ENCODE data around the gene TPM2.

DNA sequence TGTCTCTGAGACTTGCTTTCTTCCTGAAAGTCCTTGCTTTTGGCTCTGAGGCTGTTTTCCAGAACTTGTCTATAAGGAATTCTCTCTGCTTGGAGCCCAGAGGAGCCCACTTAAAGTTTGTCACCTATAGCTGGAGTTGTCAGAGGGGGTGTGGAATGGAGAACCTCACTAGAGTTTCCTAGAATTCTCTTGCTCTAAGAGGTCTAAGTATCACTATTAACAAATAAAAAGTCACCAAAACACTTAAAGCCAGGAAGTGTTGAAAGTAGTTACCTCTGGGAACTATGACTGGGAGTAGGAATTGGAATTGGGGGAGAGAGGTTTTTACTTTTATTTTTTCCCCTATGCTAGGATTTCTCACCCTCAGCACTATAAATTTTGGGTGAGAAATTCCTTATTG, 54.0 kb downstream of the TPM2 start:
- TF ChIP-seq TAF1 (IDR thresholded peaks at IDR 0.05; ENCODE audit: borderline replicate concordance, insufficient read depth, low read length), result no peak
- TF ChIP-seq SIN3A (IDR thresholded peaks at IDR 0.05; ENCODE audit: borderline replicate concordance, insufficient read depth, low read length), result no peak
- TF ChIP-seq, protein P1, sequence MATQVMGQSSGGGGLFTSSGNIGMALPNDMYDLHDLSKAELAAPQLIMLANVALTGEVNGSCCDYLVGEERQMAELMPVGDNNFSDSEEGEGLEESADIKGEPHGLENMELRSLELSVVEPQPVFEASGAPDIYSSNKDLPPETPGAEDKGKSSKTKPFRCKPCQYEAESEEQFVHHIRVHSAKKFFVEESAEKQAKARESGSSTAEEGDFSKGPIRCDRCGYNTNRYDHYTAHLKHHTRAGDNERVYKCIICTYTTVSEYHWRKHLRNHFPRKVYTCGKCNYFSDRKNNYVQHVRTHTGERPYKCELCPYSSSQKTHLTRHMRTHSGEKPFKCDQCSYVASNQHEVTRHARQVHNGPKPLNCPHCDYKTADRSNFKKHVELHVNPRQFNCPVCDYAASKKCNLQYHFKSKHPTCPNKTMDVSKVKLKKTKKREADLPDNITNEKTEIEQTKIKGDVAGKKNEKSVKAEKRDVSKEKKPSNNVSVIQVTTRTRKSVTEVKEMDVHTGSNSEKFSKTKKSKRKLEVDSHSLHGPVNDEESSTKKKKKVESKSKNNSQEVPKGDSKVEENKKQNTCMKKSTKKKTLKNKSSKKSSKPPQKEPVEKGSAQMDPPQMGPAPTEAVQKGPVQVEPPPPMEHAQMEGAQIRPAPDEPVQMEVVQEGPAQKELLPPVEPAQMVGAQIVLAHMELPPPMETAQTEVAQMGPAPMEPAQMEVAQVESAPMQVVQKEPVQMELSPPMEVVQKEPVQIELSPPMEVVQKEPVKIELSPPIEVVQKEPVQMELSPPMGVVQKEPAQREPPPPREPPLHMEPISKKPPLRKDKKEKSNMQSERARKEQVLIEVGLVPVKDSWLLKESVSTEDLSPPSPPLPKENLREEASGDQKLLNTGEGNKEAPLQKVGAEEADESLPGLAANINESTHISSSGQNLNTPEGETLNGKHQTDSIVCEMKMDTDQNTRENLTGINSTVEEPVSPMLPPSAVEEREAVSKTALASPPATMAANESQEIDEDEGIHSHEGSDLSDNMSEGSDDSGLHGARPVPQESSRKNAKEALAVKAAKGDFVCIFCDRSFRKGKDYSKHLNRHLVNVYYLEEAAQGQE (IDR thresholded peaks at IDR 0.05; ENCODE audit: insufficient read depth in 1 of 2, low read depth in 2 of 2, low read length in 2 of 2), result no peak
- TF ChIP-seq POLR2AphosphoS5 (IDR thresholded peaks at IDR 0.05; ENCODE audit: low read depth, low read length), result no peak

All from PFSK-1 (cell line).